HL-60 (cell line): Measurements from ENCODE around the gene ITLN2.
"Not testable (repeated sequence)": the region's sequence is repeated elsewhere in the genome, so short reads cannot be mapped to it uniquely, and the experiment has no call there.

Experiments used
- DNase-seq, 2 experiments: peaks; one replicate each; pipeline ENCODE4 v3.0.0-alpha.2; 2010 to 2020; ENCODE audit warnings: low read depth in 1 of 2, low spot score in 1 of 2
- H3K27ac ChIP-seq: fragments of 250-450 bp; sonication (Bioruptor Pico); replicated peaks from 2 replicates; pipeline ENCODE4 v1.5.1; 2020; ENCODE audit warnings: mild to moderate bottlenecking, moderate library complexity
- H3K27me3 ChIP-seq: fragments of 250-450 bp; sonication (Bioruptor Pico); 2 replicates; pipeline ENCODE4 v1.5.1; 2021; ENCODE audit warnings: mild to moderate bottlenecking, moderate library complexity; ENCODE audit not compliant: insufficient read depth, poor library complexity, severe bottlenecking
- H3K4me3 ChIP-seq: replicated peaks from 2 replicates; pipeline ENCODE4 v1.5.1; 2011; ENCODE audit warnings: mild to moderate bottlenecking, control low read depth, low read length; ENCODE audit not compliant: insufficient read depth
- GABPA ChIP-seq: IDR thresholded peaks from 2 replicates; pipeline ENCODE4 v1.6.1; 2012; ENCODE audit warnings: low read depth
- POLR2AphosphoS5 ChIP-seq: IDR thresholded peaks from 2 replicates; pipeline ENCODE4 v1.6.1; 2012; ENCODE audit warnings: low read depth
- SPI1 ChIP-seq: IDR thresholded peaks from 2 replicates; pipeline ENCODE4 v1.6.1; 2012; ENCODE audit warnings: low read depth, mild to moderate bottlenecking, borderline replicate concordance
- TF ChIP-seq, protein P1 (sequence below): IDR thresholded peaks from 2 replicates; pipeline ENCODE4 v1.6.1; 2012; ENCODE audit warnings: low read depth; ENCODE audit not compliant: insufficient replicate concordance
- TF ChIP-seq, protein P2 (sequence below): IDR thresholded peaks from one replicate; pipeline ENCODE4 v1.5.1; 2011; ENCODE audit warnings: low read length, control low read depth, inconsistent platforms; ENCODE audit not compliant: insufficient read depth

The ITLN2 gene

DNA sequence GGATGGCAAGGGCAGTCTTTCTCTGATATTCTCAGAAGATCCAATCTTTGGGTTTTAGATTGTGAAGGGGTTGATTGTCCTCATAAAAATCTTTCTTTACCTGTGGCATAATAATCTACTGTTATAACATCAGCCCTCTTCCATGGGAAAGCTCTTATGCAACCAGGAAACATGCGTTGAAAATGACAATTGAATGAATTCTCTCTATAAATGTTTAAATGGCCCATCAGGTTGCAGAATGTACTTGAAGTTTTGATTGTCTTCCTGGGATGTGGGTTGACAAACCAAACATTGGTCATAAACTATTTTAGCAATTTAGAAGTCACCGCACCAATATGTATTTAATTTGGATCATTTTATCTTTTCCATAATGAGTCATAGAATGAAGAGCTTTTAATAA is 37.9 kb downstream of the ITLN2 start:
- Histone ChIP-seq H3K4me3 (no peak overlapping the region), H3K27me3 (no peaks in the 10 kb centered on the region), H3K27ac (no peak overlapping the region)
- TF ChIP-seq, protein P1, sequence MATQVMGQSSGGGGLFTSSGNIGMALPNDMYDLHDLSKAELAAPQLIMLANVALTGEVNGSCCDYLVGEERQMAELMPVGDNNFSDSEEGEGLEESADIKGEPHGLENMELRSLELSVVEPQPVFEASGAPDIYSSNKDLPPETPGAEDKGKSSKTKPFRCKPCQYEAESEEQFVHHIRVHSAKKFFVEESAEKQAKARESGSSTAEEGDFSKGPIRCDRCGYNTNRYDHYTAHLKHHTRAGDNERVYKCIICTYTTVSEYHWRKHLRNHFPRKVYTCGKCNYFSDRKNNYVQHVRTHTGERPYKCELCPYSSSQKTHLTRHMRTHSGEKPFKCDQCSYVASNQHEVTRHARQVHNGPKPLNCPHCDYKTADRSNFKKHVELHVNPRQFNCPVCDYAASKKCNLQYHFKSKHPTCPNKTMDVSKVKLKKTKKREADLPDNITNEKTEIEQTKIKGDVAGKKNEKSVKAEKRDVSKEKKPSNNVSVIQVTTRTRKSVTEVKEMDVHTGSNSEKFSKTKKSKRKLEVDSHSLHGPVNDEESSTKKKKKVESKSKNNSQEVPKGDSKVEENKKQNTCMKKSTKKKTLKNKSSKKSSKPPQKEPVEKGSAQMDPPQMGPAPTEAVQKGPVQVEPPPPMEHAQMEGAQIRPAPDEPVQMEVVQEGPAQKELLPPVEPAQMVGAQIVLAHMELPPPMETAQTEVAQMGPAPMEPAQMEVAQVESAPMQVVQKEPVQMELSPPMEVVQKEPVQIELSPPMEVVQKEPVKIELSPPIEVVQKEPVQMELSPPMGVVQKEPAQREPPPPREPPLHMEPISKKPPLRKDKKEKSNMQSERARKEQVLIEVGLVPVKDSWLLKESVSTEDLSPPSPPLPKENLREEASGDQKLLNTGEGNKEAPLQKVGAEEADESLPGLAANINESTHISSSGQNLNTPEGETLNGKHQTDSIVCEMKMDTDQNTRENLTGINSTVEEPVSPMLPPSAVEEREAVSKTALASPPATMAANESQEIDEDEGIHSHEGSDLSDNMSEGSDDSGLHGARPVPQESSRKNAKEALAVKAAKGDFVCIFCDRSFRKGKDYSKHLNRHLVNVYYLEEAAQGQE: no peak
- TF ChIP-seq SPI1: no peak
- TF ChIP-seq, protein P2, sequence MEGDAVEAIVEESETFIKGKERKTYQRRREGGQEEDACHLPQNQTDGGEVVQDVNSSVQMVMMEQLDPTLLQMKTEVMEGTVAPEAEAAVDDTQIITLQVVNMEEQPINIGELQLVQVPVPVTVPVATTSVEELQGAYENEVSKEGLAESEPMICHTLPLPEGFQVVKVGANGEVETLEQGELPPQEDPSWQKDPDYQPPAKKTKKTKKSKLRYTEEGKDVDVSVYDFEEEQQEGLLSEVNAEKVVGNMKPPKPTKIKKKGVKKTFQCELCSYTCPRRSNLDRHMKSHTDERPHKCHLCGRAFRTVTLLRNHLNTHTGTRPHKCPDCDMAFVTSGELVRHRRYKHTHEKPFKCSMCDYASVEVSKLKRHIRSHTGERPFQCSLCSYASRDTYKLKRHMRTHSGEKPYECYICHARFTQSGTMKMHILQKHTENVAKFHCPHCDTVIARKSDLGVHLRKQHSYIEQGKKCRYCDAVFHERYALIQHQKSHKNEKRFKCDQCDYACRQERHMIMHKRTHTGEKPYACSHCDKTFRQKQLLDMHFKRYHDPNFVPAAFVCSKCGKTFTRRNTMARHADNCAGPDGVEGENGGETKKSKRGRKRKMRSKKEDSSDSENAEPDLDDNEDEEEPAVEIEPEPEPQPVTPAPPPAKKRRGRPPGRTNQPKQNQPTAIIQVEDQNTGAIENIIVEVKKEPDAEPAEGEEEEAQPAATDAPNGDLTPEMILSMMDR: no peak
- no peak for TF ChIP-seq POLR2AphosphoS5
- no peak for TF ChIP-seq GABPA
- no peak for DNase-seq

DNA sequence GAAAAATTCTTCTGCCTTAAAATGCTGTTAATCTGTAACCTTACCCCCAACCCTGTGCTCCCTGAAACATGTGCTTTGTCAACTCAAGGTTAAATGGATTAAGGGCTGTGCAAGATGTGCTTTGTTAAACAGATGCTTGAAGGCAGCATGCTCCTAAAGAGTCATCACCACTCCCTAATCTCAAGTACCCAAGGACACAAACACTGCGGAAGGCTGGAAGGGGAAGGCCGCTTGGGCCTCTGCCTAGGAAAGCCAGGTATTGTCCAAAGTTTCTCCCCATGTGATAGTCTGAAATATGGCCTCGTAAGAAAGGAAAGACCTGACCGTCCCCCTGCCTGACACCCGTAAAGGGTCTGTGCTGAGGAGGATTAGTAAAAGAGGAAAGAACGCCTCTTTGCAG is 41.4 kb downstream of the ITLN2 start:
- H3K4me3 ChIP-seq, DNase-seq, H3K27ac ChIP-seq, H3K27me3 ChIP-seq: not testable (repeated sequence)

DNA sequence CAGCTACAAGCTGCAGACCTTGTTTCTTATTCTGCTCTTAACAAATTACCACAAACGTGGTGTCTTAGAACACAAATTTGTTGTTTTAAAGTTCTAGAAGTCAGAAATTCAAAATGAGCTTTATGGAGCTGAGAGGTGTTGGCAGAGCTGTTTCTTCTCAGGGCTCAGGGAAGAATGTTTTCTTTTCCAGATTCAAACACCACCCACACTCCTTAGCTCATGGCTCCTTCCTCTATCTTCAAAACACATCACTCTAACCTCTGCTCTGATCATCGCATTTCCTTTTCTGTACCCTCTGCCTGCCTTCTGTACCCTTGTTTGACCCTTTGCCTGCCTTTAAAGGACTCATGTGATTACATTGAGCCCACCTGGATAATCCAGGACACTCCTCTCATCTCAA is 42.7 kb downstream of the ITLN2 start:
- DNase-seq: no peak
- TF ChIP-seq, protein P1: no peak
- TF ChIP-seq GABPA (no peak), POLR2AphosphoS5 (no peak), SPI1 (no peak)
- TF ChIP-seq, protein P2: no peak
- H3K4me3 ChIP-seq: no peak overlapping the region
- H3K27me3 ChIP-seq: no peaks in the 10 kb centered on the region
- H3K27ac ChIP-seq: no peak overlapping the region

DNA sequence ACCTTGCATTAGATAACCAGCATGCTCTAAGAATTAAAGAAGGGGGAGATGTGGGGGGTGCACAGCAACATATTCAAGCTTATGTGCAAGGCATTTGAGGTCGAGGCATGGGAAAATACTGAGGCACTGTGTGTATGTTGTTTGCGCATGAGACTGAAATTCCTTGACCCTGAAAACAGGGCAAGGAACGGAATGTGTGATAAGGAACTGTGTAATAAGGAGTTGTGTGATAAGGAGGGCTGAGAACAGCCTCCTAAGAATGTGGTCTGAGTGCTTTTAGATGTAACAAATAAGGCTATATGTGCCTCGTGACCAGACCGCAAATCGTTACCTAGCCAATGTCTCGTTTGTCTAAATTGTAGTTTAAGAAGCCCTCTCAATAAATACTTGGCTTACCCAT is 43.2 kb downstream of the ITLN2 start:
- no peak for DNase-seq
- Histone ChIP-seq H3K27me3 (no peaks in the 10 kb centered on the region), H3K27ac (no peak overlapping the region), H3K4me3 (no peak overlapping the region)
- TF ChIP-seq, protein P1: no peak
- TF ChIP-seq GABPA (no peak), POLR2AphosphoS5 (no peak), SPI1 (no peak)
- TF ChIP-seq, protein P2: no peak
